ENCODE data around the gene AFF1.

DNA sequence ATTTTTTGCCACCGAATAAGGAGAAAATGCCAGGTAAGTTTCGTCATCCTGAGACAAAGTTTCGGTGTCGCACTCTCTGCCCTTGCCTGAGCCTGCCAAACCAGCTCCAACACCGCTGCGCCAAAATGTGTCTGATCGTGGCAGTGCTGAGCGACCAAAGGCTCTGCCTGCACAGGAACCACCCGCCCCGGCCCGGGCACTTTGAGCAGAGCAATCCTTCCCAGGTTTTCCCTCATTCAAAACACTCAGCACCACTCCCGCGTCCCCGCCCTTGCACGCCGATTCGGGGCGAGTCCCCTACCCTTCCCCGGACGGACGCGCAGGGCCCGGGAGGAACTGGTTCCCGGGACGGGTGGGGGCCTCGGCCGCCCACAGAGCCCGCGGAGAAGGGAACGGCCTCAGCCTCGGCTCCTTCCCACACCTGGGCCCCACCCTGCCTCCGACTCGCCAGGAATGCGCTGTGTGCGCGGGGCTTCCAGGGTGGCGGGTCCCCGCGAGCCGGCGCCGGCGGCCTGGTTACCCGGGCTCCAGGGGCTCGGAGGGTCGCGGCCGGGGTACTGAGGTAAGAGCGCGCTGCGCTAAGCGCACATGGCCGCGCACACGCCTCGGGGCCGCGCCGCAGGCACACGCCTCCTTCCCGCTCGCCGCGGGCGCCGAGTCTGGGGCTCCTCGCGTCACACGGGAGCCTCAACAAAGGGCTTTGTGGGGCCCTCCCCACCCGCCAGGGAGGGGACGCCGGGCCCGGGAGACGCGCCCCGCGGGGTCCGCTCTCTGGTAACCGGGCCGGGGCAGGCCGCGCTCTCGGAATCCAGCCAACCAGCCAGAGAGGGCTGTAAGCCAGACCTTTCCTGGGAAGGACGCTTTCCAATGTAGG is 42.8 kb upstream of the AFF1 start, which contains the start of gene C4orf36:
- TF ChIP-seq MAX (IDR thresholded peaks at IDR 0.05) (peak; percentile 80; the same call in 1 of the 2 replicates), RAD21 (IDR thresholded peaks at IDR 0.05; ENCODE audit: low read depth) (no peak; the same call in 1 of the 2 replicates)
